Stimulated activated CD8-positive, alpha-beta memory T cell treated with anti-CD3 and anti-CD28 coated beads, Interleukin-15, amount 100 ng/mL, for 4 hours (primary cell): Measurements from ENCODE around the gene MMD.

Source experiments
- DNase-seq, 2 donors: peaks; one replicate each; pipeline ENCODE4 v3.0.0-alpha.2; 2020; ENCODE audit warnings: low read depth in 2 of 2

The MMD gene

GRCh38 chr17:55350825-55351205 lies 70.8 kb downstream of the MMD start:
- DNase-seq, result no peak

- DNase-seq, result no peak
Measured at GRCh38 chr17:55348749-55349354, 72.8 kb downstream of the MMD start.

- no peak for DNase-seq
Measured at GRCh38 chr17:55347341-55347740, 74.3 kb downstream of the MMD start.

GRCh38 chr17:55346658-55347057 lies 75.0 kb downstream of the MMD start:
- no peak for DNase-seq

- DNase-seq, result no peak
Measured at GRCh38 chr17:55345132-55345531, 76.5 kb downstream of the MMD start.

- no peak for DNase-seq
Measured at GRCh38 chr17:55344514-55344997, 77.1 kb downstream of the MMD start.

GRCh38 chr17:55343900-55344513 lies 77.6 kb downstream of the MMD start:
- no peak for DNase-seq

- no peak for DNase-seq
Measured at GRCh38 chr17:55342800-55343585, 78.6 kb downstream of the MMD start.
